T47D (cell line): ENCODE measurements around the gene KCNH2.
"Not testable (repeated sequence)": the region's sequence is repeated elsewhere in the genome, so short reads cannot be mapped to it uniquely, and the experiment has no call there.

ENCODE experiments used
- DNase-seq, 2 experiments: peaks; one replicate each; pipeline versions ENCODE4 v3.0.0 to v3.0.0-alpha.2; 2011 to 2012; ENCODE audit warnings: low read depth in 1 of 2, low spot score in 1 of 2
- JUND ChIP-seq: IDR thresholded peaks from 2 replicates; pipeline ENCODE4 v1.6.1; 2012; ENCODE audit warnings: low read depth
- in situ Hi-C: cut with HindIII; loops from 2 replicates; pipeline ENCODE4 v1.10.0; 2016; ENCODE audit warnings: low sequenced_read_pairs, low pct_unique_long_range_greater_than_20kb

Gene KCNH2

GRCh38 chr7:150978126-150978789 is at the start of gene KCNH2:
Gene KCNH2, minus strand, starts transcription at chr7:150978321. Its CDS starts 408 bp downstream, at chr7:150977913.
- no peak for TF ChIP-seq JUND
- DNase-seq, result peak in 1 of 2 experiments; percentile 55
- in situ Hi-C loops, result no loop called here

- in situ Hi-C loops, DNase-seq: not testable (repeated sequence)
Measured at GRCh38 chr7:151027728-151028130, 49.6 kb upstream of the KCNH2 start.

- in situ Hi-C loops, DNase-seq: not testable (repeated sequence)
Measured at GRCh38 chr7:151026771-151027727, 48.9 kb upstream of the KCNH2 start.

GRCh38 chr7:151025924-151026671 is 48.0 kb upstream of the KCNH2 start:
- TF ChIP-seq JUND, result no peak
- in situ Hi-C loops, result no loop called here
- DNase-seq, result no peak

- in situ Hi-C loops, result no loop called here
- DNase-seq, result no peak
- TF ChIP-seq JUND, result no peak
Measured at GRCh38 chr7:151024435-151025056, 46.4 kb upstream of the KCNH2 start, which contains the start of gene ATG9B. Gene ATG9B, minus strand, starts transcription at chr7:151024494. Its CDS starts 71 bp downstream, at chr7:151024423.

GRCh38 chr7:151023232-151023631 is 45.1 kb upstream of the KCNH2 start:
- in situ Hi-C loops, result no loop called here
- DNase-seq, result no peak
- TF ChIP-seq JUND, result no peak

GRCh38 chr7:151020231-151020630 is 42.1 kb upstream of the KCNH2 start:
- no peak for DNase-seq
- in situ Hi-C loops, result no loop called here
- no peak for TF ChIP-seq JUND

- TF ChIP-seq JUND, result no peak
- in situ Hi-C loops, result no loop called here
- no peak for DNase-seq
Measured at GRCh38 chr7:151019130-151019447, 41.0 kb upstream of the KCNH2 start.

- in situ Hi-C loops, result no loop called here
- TF ChIP-seq JUND, result no peak
- DNase-seq, result peak in 1 of 2 experiments; percentile 72
Measured at GRCh38 chr7:151018421-151019129, 40.5 kb upstream of the KCNH2 start.

- in situ Hi-C loops, result no loop called here
- TF ChIP-seq JUND, result no peak
- DNase-seq, result peak in 1 of 2 experiments; percentile 32
Measured at GRCh38 chr7:151017953-151018420, 39.9 kb upstream of the KCNH2 start.

- in situ Hi-C loops, result no loop called here
- no peak for DNase-seq
- TF ChIP-seq JUND, result no peak
Measured at GRCh38 chr7:151017370-151017952, 39.3 kb upstream of the KCNH2 start.

GRCh38 chr7:151016942-151017341 is 38.8 kb upstream of the KCNH2 start:
- DNase-seq, result no peak
- TF ChIP-seq JUND, result no peak
- in situ Hi-C loops, result no loop called here
